Measurements from ENCODE around the gene NINJ2. TPM values are rescaled to one million over a fixed set of nuclear protein-coding genes. Genes with fewer than 3 reads are reported as not detected.
A peak's percentile ranks its signal among the peaks of the same experiment; 100 is the strongest.

Gene NINJ2
- total RNA-seq, 4 donors from 2014 or later: 7.6 to 20.9 (median 12.6) TPM

DNA sequence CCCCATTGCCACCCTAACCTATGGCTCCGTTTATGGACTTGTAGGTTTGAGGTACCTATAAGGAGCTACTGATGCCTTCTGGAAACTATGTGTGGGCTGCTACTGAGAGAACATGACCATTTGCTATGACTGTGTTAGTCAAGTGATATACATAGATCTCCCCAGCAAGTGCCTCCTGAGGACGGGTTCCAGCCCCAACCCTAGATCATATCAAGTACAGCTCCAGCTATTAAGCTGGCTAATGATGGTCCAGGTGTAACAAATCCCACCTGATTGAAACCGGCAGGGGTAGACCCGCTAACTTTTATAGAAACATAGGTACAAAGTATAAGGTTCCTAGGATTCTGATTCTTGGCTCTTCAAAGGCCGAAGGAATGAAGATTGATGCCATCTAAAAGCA is 23.7 kb downstream of the NINJ2 start:
- TF ChIP-seq POLR2AphosphoS5 (IDR thresholded peaks at IDR 0.05) (no peak), EP300 (IDR thresholded peaks at IDR 0.05) (no peak), POLR2A (IDR thresholded peaks at IDR 0.05) (no peak)
- TF ChIP-seq, protein P1, sequence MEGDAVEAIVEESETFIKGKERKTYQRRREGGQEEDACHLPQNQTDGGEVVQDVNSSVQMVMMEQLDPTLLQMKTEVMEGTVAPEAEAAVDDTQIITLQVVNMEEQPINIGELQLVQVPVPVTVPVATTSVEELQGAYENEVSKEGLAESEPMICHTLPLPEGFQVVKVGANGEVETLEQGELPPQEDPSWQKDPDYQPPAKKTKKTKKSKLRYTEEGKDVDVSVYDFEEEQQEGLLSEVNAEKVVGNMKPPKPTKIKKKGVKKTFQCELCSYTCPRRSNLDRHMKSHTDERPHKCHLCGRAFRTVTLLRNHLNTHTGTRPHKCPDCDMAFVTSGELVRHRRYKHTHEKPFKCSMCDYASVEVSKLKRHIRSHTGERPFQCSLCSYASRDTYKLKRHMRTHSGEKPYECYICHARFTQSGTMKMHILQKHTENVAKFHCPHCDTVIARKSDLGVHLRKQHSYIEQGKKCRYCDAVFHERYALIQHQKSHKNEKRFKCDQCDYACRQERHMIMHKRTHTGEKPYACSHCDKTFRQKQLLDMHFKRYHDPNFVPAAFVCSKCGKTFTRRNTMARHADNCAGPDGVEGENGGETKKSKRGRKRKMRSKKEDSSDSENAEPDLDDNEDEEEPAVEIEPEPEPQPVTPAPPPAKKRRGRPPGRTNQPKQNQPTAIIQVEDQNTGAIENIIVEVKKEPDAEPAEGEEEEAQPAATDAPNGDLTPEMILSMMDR (IDR thresholded peaks at IDR 0.05): no peak
- peak in 1 of 2 donors; percentile 35 for DNase-seq (ENCODE audit: low spot score in 2 of 2)
- Histone ChIP-seq H3K36me3 (no peaks in the 10 kb centered on the region), H3K27ac (peak overlapping the region; percentile 75), H3K4me1 (peaks cover 68% of the 10 kb centered on the region), H3K27me3 (no peaks in the 10 kb centered on the region), H3K9me3 (no peaks in the 10 kb centered on the region), H3K4me3 (no peak overlapping the region)
- WGBS: 82% methylated on average over 5 of the region's 5 CpGs

DNA sequence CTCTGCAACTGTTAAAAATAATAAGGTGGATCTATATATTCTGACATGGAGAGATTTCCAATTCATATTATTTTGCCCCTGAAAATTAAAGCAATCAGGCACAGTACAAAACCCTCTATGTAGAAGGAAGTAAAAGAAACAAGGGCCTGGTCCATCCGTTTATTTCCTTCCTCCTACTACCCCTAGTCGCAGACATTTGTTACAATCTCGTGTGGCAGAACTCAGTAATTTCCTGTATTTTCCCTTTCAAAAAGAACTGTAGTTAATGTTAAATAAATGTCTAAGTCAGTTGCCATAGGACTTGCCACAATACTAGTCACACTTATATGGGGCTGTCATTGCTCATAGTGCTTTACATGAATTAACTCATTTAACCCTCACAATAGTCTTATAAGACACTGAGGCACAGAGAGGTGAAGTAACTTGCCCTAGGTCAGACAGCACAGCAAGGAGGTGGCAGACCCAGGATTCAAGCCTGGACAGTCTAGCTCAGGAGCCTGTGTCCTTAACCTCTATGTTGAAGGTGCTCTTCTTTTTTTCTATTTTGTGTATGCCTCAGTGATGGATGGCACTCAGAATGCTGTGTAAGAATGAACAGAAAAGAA is 24.2 kb downstream of the NINJ2 start:
- H3K27ac ChIP-seq: peak overlapping the region; percentile 75
- peaks cover 63% of the 10 kb centered on the region for H3K4me1 ChIP-seq

DNA sequence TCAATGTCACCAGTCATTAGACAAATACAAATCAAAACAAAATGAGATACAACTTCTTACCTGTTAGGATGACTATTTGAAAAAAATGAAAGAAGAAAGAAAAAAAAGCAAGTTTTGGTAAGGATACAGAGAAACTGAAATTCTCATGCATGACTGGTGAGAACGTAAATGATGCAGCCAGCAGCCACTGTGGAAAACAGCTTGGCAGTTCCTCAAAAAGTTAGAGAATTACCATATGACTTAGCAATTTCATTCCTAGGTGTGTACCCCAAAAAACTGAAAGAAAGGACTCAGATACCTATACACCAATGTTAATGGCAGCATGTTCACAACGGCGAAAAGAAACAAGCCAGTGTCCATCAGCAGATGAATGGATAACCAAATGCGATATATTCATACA is 26.6 kb downstream of the NINJ2 start:
- Histone ChIP-seq H3K27ac (peak overlapping the region; percentile 75), H3K36me3 (no peaks in the 10 kb centered on the region), H3K9me3 (no peaks in the 10 kb centered on the region), H3K4me1 (peaks cover 64% of the 10 kb centered on the region), H3K4me3 (no peak overlapping the region), H3K27me3 (no peaks in the 10 kb centered on the region)
- DNase-seq (ENCODE audit: low spot score in 2 of 2): no peak
- TF ChIP-seq EP300 (IDR thresholded peaks at IDR 0.05) (no peak), POLR2AphosphoS5 (IDR thresholded peaks at IDR 0.05) (no peak), POLR2A (IDR thresholded peaks at IDR 0.05) (no peak)
- TF ChIP-seq, protein P1 (IDR thresholded peaks at IDR 0.05): no peak
- WGBS: 81% methylated on average over 4 of the region's 4 CpGs

More for the DNA sequence above, 24.2 kb downstream of the NINJ2 start:
- TF ChIP-seq EP300 (IDR thresholded peaks at IDR 0.05) (no peak), POLR2AphosphoS5 (IDR thresholded peaks at IDR 0.05) (no peak), POLR2A (IDR thresholded peaks at IDR 0.05) (no peak)
- TF ChIP-seq, protein P1 (IDR thresholded peaks at IDR 0.05): no peak
- DNase-seq (ENCODE audit: low spot score in 2 of 2): no peak
- Histone ChIP-seq H3K36me3 (no peaks in the 10 kb centered on the region), H3K9me3 (no peaks in the 10 kb centered on the region), H3K27me3 (no peaks in the 10 kb centered on the region), H3K4me3 (no peak overlapping the region)
- WGBS: 63% methylated on average over 3 of the region's 3 CpGs

DNA sequence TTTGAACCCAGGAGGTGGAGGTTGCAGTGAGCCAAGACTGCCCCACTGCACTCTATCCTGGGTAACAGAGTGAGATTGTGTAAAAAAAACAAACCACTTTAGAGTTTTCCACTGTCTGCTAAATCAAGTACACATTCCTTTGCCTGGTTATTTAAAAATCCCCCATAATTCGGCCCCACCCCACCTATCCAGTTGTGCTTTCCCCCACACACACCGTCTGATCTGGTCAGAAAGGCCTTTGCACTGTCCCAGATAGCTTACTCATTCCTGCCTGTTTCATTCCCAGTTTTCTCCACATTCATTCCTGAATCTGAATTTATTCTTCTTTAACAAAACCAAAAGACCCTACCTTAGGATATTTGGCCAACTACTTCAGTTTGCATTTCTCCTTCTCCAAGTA is 29.5 kb downstream of the NINJ2 start:
- Histone ChIP-seq H3K9me3 (no peaks in the 10 kb centered on the region), H3K27ac (peak overlapping the region; percentile 77), H3K27me3 (no peaks in the 10 kb centered on the region), H3K4me1 (peaks cover 46% of the 10 kb centered on the region), H3K4me3 (no peak overlapping the region), H3K36me3 (no peaks in the 10 kb centered on the region)
- DNase-seq (ENCODE audit: low spot score in 2 of 2): peak in 1 of 2 donors; percentile 4
- WGBS: 85% methylated on average over 2 of the region's 2 CpGs
- TF ChIP-seq POLR2A (IDR thresholded peaks at IDR 0.05) (no peak), POLR2AphosphoS5 (IDR thresholded peaks at IDR 0.05) (no peak), EP300 (IDR thresholded peaks at IDR 0.05) (no peak)
- TF ChIP-seq, protein P1 (IDR thresholded peaks at IDR 0.05): no peak

DNA sequence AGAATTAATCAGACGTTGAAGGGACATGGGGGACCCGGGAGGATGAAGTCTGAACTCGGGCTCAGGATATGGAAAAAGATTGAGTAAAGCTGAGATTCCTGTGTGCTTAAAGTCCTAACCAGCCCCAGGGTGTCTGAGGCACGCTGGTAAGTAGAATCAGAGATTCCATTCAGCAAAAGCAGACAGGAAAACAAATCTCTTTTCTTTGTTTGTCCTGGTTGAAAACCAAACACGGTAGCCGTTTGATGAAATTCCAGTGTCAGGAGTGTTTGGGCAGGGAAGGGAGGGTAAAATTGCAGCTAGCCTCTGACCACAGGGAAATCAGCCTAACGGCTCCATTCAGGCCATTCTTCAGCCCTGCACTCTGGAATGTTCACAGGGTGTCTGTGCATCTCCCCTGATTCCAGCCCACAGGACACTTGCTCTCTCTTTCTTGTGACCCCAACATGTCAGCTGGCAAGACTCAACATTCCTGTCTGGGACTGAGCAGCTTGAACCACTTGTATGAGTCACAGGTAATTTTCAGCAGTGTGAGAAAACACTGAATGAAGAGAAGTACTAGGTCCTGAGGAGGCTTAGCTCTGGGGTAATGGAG is 31.0 kb downstream of the NINJ2 start:
- WGBS: 8% methylated on average over 7 of the region's 7 CpGs
- H3K4me1 ChIP-seq: peaks cover 44% of the 10 kb centered on the region
- TF ChIP-seq EP300 (IDR thresholded peaks at IDR 0.05) (no peak), POLR2AphosphoS5 (IDR thresholded peaks at IDR 0.05) (no peak), POLR2A (IDR thresholded peaks at IDR 0.05) (no peak)
- TF ChIP-seq, protein P1 (IDR thresholded peaks at IDR 0.05): no peak

More for the DNA sequence above, 31.0 kb downstream of the NINJ2 start:
- Histone ChIP-seq H3K36me3 (no peaks in the 10 kb centered on the region), H3K27ac (peak overlapping the region; percentile 77), H3K4me3 (no peak overlapping the region), H3K27me3 (no peaks in the 10 kb centered on the region), H3K9me3 (no peaks in the 10 kb centered on the region)
- peak in 1 of 2 donors; percentile 52 for DNase-seq (ENCODE audit: low spot score in 2 of 2)
